Measurements from ENCODE around the gene CNOT6L.
"Not testable (repeated sequence)": the region's sequence is repeated elsewhere in the genome, so short reads cannot be mapped to it uniquely, and the experiment has no call there.

Gene CNOT6L

DNA sequence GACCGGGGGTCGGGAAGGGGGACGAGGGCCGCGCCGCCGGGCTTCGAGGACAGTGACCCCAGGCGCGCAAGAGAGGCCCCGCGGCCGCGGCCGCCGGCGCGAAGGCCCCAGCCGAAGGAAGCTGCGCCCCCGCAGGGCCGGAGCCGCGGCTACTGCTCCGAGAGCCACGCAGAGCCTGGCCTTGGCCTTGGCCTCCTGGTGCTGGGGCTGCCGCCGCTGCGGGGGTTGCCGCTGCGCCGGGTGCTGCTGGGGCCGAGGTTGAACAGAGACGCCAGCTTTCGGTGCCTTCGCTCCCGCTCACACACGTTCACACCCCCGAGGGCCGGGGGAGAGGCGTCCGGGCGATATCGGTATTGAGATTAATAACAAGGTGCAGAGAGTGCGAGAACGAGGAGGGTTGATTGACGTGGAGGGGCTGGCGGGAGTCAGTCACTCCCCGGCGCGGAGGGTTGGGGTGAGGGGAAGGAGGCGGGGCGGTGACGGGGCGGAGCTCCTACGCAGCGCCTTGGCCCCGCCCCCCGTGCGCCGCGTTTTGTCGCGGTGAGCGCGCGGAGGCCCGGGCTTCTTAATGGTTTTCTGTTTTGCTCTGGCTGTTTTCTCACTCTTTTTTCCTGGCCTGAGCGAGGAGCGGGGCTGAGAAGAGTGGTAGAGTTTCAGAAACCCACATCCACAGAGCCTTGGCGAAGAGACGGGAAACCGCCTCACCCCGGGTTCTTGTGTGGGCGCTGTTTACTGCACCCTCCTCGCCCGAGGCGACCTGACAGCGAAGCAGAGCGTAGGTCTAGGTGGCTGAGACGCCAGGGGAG lies 878 bp upstream of the CNOT6L start:
- DNase-seq = peak; percentile 83

DNA sequence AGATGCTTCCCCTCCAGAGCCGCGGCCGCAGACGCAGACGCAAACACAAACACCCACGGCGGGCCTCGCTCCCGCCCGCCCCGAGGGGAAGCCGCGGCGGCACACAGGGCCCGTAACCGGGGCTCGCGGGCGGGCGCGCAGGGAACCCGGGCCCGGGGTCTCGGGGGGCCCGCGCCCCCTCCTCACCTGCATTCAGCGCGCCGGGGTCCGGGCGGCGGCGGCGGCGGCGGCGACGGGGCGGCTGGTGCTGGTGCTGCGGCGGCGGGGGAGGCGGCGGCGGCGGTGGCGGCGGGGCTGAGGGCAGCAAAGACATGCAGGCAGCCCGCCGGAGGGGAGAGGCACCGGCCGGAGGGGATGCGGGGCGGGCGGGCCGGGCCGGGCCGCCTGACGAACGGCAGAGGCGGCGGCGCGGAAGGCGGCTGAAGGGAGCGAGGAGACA lies 255 bp upstream of the CNOT6L start:
- peak; percentile 10 for DNase-seq

DNA sequence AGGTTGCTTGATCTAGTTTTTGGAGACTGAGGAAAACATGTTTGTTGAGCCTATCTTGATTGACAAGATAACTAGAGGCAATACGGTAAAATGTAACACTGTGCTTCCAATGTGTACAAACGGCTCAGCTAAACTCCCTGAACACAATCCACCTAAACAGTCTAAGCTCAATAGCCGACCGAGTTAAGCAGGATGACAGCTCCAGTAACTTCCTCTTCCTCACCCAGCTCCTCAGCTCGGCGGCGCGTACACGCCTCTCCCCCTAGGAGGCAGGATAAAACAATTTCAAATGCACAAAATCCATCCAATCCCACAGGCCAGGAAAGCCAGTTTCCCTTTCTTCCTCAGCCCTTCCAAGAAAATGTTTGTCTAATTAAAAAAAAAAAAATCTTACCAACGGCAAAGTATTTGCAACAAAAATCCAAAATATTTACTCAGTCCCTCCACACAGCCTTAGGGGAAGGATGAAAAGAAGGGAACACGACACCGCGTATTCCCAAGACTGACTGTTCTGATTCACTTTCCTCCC lies 1.0 kb downstream of the CNOT6L start:
- DNase-seq = peak; percentile 86

DNA sequence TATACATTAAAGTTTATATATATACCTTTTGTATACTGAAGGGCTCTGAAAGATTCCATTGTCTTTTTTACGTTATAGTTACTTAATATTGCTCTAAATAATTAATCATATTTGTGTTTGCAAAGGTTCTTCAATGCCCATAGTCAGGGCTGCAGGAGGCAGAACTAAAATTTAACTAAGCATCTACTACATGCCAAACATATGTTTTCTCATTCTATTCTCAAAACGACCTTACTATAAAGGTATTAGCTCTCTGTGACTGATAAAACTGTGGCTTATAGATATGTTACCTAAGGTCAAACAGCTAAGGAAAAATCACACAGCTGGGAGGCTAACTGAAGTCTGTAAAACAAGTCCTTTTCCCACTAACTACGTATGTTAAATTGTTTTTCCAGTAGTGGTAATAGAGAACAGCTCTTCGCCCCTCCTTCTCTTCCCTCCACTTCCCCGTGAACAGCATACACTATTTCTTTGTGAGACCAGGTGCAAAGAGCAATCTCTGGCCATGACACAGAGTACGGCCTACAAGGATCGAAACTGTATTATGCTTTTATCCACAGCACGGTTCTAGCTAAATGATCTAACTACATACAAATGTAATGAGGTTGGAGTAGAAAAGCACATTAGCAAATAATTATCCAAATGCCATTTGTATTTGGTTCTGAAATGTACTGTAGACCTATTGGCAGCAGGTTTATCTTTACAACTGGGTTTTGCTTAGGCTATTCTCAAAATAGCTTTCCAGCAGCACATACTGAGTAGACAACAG lies 1.7 kb downstream of the CNOT6L start:
- no peak for DNase-seq

- no peak for DNase-seq
Measured at GRCh38 chr4:77816546-77816945, 2.6 kb downstream of the CNOT6L start.

DNA sequence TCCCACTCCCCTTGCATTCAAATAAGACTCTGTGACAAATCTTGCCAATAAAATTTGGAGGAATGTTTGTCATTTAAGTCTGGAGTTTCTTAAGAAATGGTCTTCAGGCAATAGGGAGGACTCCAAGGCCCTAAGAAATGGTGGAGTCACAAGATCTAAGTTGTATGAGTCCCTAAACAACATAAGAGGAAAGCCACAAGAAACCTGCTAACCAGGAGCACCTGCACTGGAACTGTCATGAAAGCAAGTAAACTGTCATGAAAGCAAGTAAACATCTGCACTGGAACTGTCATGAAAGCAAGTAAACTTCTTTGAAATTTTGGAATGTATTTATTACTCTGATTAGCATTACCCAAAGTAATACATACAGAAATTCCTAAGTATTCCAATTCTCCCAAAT lies 3.5 kb downstream of the CNOT6L start:
- DNase-seq = no peak

DNA sequence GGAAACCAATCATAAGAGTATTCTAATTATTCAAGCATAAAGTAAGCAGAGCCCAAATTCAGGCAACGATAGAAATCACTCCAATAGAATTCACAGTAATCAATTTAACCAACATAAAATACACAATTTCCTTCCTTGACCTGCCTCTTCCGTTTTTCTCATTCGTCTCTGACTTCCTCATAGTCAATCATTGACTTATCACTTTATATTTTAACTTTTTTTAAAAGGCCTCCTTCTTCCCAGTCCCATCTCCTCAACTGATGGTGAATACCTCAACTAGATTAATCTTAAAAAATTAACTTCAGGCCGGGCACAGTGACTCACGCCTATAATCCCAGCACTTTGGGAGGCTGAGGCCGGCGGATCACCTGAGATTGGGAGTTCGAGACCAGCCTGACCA lies 13.3 kb downstream of the CNOT6L start:
- DNase-seq = no peak

- peak; percentile 30 for DNase-seq
Measured at GRCh38 chr4:77804471-77804870, 14.7 kb downstream of the CNOT6L start.

DNA sequence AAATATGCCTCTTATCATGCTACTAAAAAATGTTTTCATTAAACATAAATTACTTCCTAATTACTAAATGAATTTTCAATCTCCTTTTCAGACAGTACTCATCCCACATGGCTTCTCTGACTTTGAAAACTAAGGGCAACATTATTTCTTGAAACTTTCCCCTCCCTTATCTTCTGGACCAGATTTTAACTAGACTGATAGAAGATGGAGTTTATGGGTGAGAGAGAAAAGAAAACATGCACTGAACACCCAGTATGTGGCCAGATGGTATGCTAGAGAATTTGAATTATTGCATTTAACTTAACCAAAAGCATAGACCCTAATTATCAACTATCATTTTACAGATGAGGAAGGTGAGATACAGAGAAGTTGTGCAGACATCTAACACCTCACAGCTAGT lies 16.8 kb downstream of the CNOT6L start:
- DNase-seq = no peak

GRCh38 chr4:77801260-77801608 lies 17.9 kb downstream of the CNOT6L start:
- no peak for DNase-seq

- peak; percentile 8 for DNase-seq
Measured at GRCh38 chr4:77800483-77801259, 18.5 kb downstream of the CNOT6L start.

- no peak for DNase-seq
Measured at GRCh38 chr4:77800077-77800476, 19.1 kb downstream of the CNOT6L start.

GRCh38 chr4:77798385-77798784 lies 20.8 kb downstream of the CNOT6L start:
- no peak for DNase-seq

- DNase-seq = peak; percentile 12
Measured at GRCh38 chr4:77797239-77797638, 21.9 kb downstream of the CNOT6L start.

DNA sequence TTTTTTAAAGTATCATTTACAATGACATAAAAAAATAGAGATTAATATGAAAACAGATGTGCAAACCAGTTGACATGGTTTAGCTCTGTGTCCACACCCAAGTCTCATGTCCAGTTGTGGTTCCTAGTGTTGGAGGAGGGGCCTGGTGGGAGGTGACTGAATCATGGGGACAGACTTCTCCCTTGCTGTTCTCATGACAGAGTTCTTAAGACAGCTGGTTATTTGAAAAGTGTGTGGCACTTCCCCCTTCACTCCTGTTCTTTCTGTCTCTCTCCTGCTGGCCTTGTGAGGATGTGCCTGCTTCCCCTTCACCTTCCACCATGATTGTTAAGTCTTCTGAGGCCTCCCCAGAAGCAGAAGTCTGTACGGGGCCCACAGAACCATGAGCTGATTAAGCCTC lies 23.8 kb downstream of the CNOT6L start:
- no peak for DNase-seq

GRCh38 chr4:77790146-77790545 lies 29.0 kb downstream of the CNOT6L start:
- DNase-seq = no peak

DNA sequence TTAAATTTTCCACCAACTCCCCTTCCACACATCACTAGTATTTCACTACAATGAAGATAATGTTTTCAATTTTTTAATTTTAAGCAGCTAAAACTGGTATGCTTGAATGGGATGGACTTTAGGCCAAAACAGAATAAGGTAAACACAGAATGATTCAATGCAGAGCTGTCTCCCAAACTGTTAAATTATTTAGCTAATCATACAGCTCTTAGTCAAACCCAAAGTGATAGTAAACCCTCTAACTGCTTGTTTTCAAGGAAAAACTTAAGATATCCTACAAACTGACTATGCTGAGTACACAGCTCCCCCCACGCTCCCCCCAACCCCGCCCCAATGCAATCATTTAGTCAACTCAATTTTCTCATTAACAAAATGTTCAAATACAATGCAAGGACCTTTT lies 30.2 kb downstream of the CNOT6L start:
- DNase-seq = no peak

GRCh38 chr4:77787969-77788368 lies 31.2 kb downstream of the CNOT6L start:
- no peak for DNase-seq

DNA sequence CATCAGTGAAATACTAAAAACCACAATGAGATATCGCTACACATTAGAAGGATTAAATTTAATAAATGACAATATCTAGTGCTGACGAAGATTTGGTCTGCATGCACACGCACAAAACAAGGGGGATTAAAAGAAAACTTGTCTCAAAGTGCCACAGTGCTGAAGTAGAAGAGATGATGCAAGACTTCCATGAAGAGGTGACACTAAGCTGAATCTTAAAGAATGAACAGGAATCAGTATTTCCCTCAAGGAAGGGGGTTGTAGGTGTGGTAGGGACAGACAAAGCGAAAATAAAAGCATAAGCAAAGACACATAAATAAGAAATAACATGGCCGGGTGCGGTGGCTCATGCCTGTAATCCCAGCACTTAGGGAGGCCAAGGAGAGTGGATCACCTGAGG lies 33.5 kb downstream of the CNOT6L start:
- no peak for DNase-seq

DNA sequence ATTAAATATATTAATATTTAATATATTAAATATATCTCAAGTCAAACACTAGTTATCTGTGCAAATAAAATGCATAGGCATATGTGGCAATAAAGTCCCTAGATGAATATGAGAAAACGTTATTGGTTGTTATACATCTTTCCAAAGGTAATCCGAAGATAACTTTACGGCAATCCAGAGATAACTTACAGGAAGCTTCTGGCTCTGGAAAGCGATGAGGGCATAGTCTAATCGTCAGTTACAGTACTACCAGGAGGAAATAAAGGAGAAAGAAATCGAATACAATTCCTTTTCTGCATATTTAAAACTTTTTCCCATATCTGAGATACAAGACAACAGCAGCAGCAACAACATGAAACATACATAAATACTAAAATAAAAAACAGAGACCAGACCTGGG lies 35.3 kb downstream of the CNOT6L start:
- DNase-seq = no peak

- DNase-seq = no peak
Measured at GRCh38 chr4:77782102-77782835, 36.9 kb downstream of the CNOT6L start.

DNA sequence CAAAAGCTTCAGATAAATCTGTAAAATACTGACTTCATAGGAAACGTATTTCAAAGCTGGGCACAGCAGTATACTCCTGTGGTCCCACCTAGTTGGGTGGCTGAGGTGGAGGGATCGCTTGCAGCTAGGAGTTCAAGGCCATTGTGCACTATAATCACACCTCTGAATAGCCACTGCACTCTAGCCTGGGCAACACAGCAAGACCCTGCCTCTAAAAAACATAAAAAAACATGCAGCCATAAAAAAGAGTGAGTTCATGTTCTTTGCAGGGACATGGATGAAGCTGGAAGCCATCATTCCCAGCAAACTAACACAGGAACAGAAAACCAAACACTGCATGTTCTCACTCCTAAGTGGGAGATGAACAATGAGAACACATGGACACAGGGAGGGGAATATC lies 38.4 kb downstream of the CNOT6L start:
- not testable (repeated sequence) for DNase-seq

Measured in fibroblast of skin of right biceps (primary cell).